GM08714 (cell line): ENCODE data around the gene KCNH2.

Experiments used
- H3K4me3 ChIP-seq: fragments of 200-500 bp; sonication (Bioruptor generic); 2 replicates; pipeline ENCODE4 v1.5.1; 2014; ENCODE audit warnings: mild to moderate bottlenecking, low read length, inconsistent platforms
- ZNF274 ChIP-seq: IDR thresholded peaks from 2 replicates; pipeline ENCODE4 v1.6.1; 2012; ENCODE audit warnings: mild to moderate bottlenecking, low read depth, low read length

The KCNH2 gene

GRCh38 chr7:150949971-150950491 lies 28.1 kb downstream of the KCNH2 start:
- no peak for TF ChIP-seq ZNF274
- no peak overlapping the region for H3K4me3 ChIP-seq

DNA sequence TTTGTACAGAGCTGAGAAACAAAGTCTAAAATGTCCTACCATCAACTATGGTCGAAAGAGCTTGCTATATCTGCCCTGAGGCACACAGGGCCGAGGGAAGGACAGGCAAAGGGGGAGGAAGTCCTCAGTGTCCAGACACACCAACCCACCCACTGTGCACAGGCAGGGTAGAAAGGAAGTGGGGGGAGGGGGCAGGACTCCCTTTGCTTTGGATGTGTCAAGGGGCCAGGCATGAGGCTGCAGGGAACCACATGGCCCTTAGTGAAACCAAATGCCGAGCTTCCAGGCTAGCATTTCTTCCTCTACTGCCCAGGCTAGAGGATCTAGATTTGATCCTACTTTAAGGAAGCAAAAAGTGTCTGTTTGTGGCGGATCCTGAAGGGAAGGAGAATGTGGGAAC lies 28.6 kb downstream of the KCNH2 start:
- no peak for TF ChIP-seq ZNF274
- H3K4me3 ChIP-seq, result no peak overlapping the region

DNA sequence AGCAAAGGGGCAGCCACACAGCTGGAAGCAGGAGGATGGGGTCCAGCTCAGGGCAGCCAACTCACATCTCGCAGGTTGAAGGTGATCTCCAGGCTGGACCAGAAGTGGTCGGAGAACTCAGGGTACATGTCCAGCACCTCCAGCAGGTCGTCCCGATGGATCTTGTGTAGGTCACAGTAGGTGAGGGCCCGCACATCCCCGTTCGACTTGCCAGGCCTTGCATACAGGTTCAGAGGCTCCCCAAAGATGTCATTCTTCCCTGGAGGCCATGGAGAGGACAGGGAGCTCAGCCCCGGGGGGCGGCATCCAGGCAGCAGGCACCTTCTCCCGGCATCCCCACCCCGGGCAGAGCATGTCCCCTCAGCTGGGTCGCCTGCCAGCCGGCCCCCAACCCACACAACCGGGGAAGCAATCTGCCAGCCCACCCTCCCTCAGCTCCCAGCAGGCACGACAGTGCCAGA lies 29.3 kb downstream of the KCNH2 start:
- no peak overlapping the region for H3K4me3 ChIP-seq
- no peak for TF ChIP-seq ZNF274

DNA sequence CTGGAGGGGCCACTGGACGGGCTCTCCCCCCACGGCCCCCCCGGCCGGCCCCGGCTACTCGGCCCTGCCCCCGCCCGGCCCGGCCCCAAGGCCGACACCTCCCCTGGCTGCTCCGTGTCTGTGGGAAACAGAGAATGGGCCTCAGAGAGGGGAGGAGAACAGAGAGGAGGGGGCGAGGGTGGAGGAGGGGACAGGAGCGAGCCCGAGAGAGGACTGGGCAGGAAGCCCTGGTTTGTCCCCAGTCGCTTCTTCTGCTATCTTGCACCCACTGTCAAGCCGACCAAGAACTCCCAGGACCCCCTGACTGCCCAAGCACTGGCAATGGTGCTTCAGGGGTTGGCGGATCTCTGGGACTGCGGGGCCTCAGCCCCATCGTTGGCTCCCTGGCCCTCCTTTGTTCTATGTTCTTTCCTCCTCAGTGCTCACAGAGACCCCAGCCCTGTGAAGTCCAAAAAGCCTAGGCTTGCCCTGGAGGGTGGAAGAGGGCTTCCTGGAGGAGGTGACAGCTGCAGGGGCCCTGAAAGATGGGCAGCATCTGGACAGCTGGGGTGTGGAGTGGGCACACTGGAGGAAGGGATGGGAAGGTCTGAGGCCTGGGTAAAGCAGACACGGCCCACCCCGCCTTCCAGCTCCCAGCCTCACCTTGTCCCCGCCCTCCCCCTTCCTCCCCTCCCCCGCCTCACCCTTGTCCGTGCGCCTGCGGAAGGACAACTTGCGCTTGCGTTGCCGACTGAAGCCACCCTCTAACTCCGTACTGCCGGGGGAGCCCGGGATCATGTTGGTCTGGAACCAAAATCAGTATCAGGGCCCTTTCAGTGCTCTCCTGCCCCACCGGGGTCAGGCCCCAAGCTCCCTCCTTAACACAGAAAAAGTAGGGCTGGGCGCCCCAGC lies 30.1 kb downstream of the KCNH2 start:
- H3K4me3 ChIP-seq, result no peak overlapping the region
- TF ChIP-seq ZNF274, result no peak

GRCh38 chr7:150947241-150947745 lies 30.8 kb downstream of the KCNH2 start:
- no peak overlapping the region for H3K4me3 ChIP-seq
- no peak for TF ChIP-seq ZNF274

GRCh38 chr7:150946421-150947240 lies 31.5 kb downstream of the KCNH2 start:
- H3K4me3 ChIP-seq, result no peak overlapping the region
- no peak for TF ChIP-seq ZNF274

DNA sequence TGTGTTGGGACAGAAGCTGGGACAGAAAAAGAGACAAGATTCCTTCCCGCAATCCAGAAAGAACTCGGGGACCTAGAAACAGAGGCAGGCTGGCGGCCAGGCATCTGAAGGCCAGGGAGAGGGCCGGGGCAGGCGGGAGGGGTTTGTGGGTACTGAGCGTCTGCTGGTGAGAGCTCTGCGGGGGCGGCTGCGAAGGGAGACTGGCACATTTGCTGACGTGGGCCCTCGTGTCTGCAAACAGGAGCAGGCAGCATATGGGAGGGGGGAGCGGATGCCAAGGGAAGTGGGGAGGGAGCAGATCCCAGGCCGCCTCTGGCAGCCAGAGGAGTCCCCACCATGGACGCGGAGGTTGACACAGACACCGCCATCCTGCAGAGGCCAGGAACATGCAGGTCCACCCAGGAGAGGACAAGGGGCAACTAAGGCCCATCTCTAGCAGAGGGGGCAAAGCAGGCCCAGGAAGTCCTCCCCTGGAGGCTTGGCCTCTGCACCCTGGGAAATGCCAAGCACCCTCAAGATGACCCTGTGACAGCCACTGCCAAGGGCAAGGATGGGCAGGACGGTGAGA lies 32.2 kb downstream of the KCNH2 start:
- no peak for TF ChIP-seq ZNF274
- H3K4me3 ChIP-seq, result no peak overlapping the region

GRCh38 chr7:150945171-150945852 lies 32.8 kb downstream of the KCNH2 start:
- no peak overlapping the region for H3K4me3 ChIP-seq
- no peak for TF ChIP-seq ZNF274

GRCh38 chr7:150944066-150945042 lies 33.8 kb downstream of the KCNH2 start:
- TF ChIP-seq ZNF274, result no peak
- H3K4me3 ChIP-seq, result no peak overlapping the region

DNA sequence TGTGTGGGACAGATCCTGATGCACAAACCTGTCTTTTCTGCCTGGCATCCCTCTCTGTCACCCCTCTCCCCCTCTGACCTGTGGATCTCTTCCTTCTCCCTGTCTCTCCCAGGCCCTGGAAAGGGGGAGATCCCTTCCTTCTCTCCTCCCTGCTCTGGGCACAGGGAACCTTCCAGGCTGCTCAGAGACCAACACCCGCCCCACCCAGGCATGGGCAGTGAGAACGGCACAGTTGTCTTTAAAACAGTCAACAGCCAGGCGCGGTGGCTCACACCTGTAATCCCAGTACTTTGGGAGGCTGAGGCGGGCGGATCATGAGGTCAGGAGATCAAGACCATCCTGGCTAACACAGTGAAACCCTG lies 34.7 kb downstream of the KCNH2 start:
- no peak for TF ChIP-seq ZNF274
- no peak overlapping the region for H3K4me3 ChIP-seq

DNA sequence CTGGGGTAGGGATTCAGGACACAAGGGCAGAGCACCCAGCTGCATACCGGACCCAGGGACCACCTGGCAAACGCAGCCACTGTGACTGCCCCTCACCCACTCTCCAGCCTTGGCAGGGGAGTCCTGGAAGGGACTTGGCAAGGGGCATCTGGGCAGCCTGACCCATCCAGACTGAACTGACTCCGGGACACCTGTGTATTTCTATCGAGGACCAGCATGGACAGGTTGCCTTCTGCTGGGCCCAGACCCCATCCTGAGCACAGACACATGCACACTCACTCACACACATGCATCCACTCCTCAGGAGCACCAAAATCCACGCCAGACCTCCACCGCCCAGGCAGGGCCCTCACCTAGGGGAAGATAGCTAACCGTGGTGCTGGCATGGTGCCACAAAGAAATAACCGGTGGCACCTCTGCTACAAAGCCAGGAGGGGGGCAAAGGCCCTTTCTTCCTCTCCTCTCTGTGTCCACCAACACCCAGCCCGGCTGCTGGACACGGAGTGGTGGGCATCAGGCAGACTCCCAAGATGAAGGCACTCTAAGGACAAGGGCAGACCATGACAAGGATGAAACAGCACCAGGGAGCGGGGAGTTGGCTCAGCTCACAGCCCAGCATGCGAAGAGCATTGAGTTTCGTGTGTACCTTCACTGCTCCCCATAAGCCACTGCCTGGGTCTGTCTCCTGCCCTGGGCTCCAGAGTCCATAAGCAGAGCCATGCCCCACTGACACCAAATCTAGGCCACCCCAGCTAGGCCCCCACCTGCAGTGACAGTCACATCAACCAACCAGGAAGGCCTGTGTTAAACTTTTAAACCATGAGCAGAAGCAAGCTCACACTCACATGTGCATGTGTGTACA lies 35.3 kb downstream of the KCNH2 start:
- no peak overlapping the region for H3K4me3 ChIP-seq
- no peak for TF ChIP-seq ZNF274
